H9 (cell line): ENCODE data around the gene DLST. TPM values are rescaled to one million over a fixed set of nuclear protein-coding genes. Genes with fewer than 3 reads are reported as not detected.

ENCODE experiments used
- DNase-seq: peaks from one replicate; pipeline ENCODE4 v3.0.0-alpha.2; 2017
- H2AFZ ChIP-seq: one replicate; pipeline ENCODE4 v1.6.1; 2013; ENCODE audit warnings: mild to moderate bottlenecking, low read length, control low read depth, moderate library complexity
- H2AK5ac ChIP-seq: 2 replicates; pipeline ENCODE4 v1.6.1; 2013; ENCODE audit warnings: low read length, control low read depth, mixed read lengths; ENCODE audit not compliant: insufficient read length
- H2BK120ac ChIP-seq: one replicate; pipeline ENCODE4 v1.6.1; 2013; ENCODE audit warnings: low read depth, mild to moderate bottlenecking, low read length, control low read depth, inconsistent platforms; ENCODE audit not compliant: poor library complexity, severe bottlenecking
- H2BK12ac ChIP-seq: 2 replicates; pipeline ENCODE4 v1.6.1; 2013; ENCODE audit warnings: low read length, control low read depth, mixed read lengths, low read depth; ENCODE audit not compliant: insufficient read length
- H2BK15ac ChIP-seq: 2 replicates; pipeline ENCODE4 v1.6.1; 2013; ENCODE audit warnings: low read depth, low read length, control low read depth
- H2BK20ac ChIP-seq: one replicate; pipeline ENCODE4 v1.6.1; 2013; ENCODE audit warnings: low read depth, mild to moderate bottlenecking, low read length, control low read depth, inconsistent platforms; ENCODE audit not compliant: poor library complexity, severe bottlenecking
- H2BK5ac ChIP-seq: 2 replicates; pipeline ENCODE4 v1.6.1; 2013; ENCODE audit warnings: low read length, control low read depth, mixed read lengths; ENCODE audit not compliant: insufficient read length
- H3K14ac ChIP-seq: 2 replicates; pipeline ENCODE4 v1.6.1; 2013; ENCODE audit warnings: low read length, control low read depth; ENCODE audit not compliant: insufficient read depth
- H3K18ac ChIP-seq: 2 replicates; pipeline ENCODE4 v1.6.1; 2013; ENCODE audit warnings: low read depth, mild to moderate bottlenecking, mixed read lengths, low read length, control low read depth; ENCODE audit not compliant: insufficient read length
- H3K23ac ChIP-seq: 2 replicates; pipeline ENCODE4 v1.6.1; 2013; ENCODE audit warnings: low read length, control low read depth, mixed read lengths, low read depth; ENCODE audit not compliant: insufficient read length
- H3K23me2 ChIP-seq: 2 replicates; pipeline ENCODE4 v1.6.1; 2013; ENCODE audit warnings: low read depth, mild to moderate bottlenecking, mixed read lengths, low read length, control low read depth; ENCODE audit not compliant: insufficient read length, poor library complexity, severe bottlenecking
- H3K27ac ChIP-seq: 2 replicates; pipeline ENCODE4 v1.5.1; 2013; ENCODE audit warnings: low read length, control low read depth, mixed read lengths, low read depth; ENCODE audit not compliant: insufficient read length
- H3K27me3 ChIP-seq: 2 replicates; pipeline ENCODE4 v1.6.1; 2013; ENCODE audit warnings: low read length, control low read depth, inconsistent platforms; ENCODE audit not compliant: insufficient read depth
- H3K4ac ChIP-seq: 2 replicates; pipeline ENCODE4 v1.6.1; 2013; ENCODE audit warnings: low read depth, mild to moderate bottlenecking, control low read depth, inconsistent platforms, low read length, moderate library complexity
- H3K4me1 ChIP-seq: 2 replicates; pipeline ENCODE4 v1.6.1; 2013; ENCODE audit warnings: low read length, control low read depth, inconsistent platforms; ENCODE audit not compliant: insufficient read depth
- H3K4me2 ChIP-seq: 2 replicates; pipeline ENCODE4 v1.6.1; 2013; ENCODE audit warnings: low read length, control low read depth, mixed read lengths; ENCODE audit not compliant: insufficient read length, insufficient read depth
- H3K56ac ChIP-seq: 2 replicates; pipeline ENCODE4 v1.6.1; 2013; ENCODE audit warnings: low read depth, mild to moderate bottlenecking, mixed read lengths, low read length, control low read depth; ENCODE audit not compliant: insufficient read length
- H3K79me1 ChIP-seq: 2 replicates; pipeline ENCODE4 v1.6.1; 2013; ENCODE audit warnings: low read depth, mild to moderate bottlenecking, moderate library complexity, low read length, control low read depth, inconsistent platforms; ENCODE audit not compliant: insufficient read depth, poor library complexity, severe bottlenecking
- H3K79me2 ChIP-seq: 2 replicates; pipeline ENCODE4 v1.6.1; 2013; ENCODE audit warnings: low read length, control low read depth, inconsistent platforms; ENCODE audit not compliant: insufficient read depth
- H3K9ac ChIP-seq: 2 replicates; pipeline ENCODE4 v1.6.1; 2013; ENCODE audit warnings: low read length, control low read depth, mixed read lengths; ENCODE audit not compliant: insufficient read length; ENCODE audit errors: extremely low read depth
- H3K9me3 ChIP-seq: one replicate; pipeline ENCODE4 v1.6.1; 2013; ENCODE audit warnings: low read depth, low read length, inconsistent platforms; ENCODE audit not compliant: control insufficient read depth
- H3T11ph ChIP-seq: one replicate; pipeline ENCODE4 v1.6.1; 2013; ENCODE audit warnings: mild to moderate bottlenecking, low read length, control low read depth, inconsistent platforms
- H4K20me1 ChIP-seq: one replicate; pipeline ENCODE4 v1.6.1; 2013; ENCODE audit not compliant: control insufficient read depth, insufficient read length, insufficient read depth
- H4K5ac ChIP-seq: 2 replicates; pipeline ENCODE4 v1.6.1; 2013; ENCODE audit warnings: low read depth, mild to moderate bottlenecking, mixed read lengths, low read length, control low read depth; ENCODE audit not compliant: insufficient read length
- H4K8ac ChIP-seq: replicated peaks from 2 replicates; pipeline ENCODE4 v1.6.1; 2013; ENCODE audit warnings: low read length, control low read depth, mixed read lengths, low read depth; ENCODE audit not compliant: insufficient read length
- H4K91ac ChIP-seq: 2 replicates; pipeline ENCODE4 v1.6.1; 2013; ENCODE audit warnings: low read depth, mild to moderate bottlenecking, moderate library complexity, mixed read lengths, low read length, control low read depth; ENCODE audit not compliant: insufficient read length
- H3K27ac Mint-ChIP-seq, 3 experiments: 2 replicates in 2 of 3; 3 replicates in 1 of 3; pipeline ENCODE4 v1.8.0; 2020 to 2021; ENCODE audit warnings: mixed read lengths in 3 of 3, mild to moderate bottlenecking in 1 of 3, moderate library complexity in 1 of 3
- H3K27me3 Mint-ChIP-seq: 2 replicates; pipeline ENCODE4 v1.8.0; 2021; ENCODE audit warnings: low read depth, mild to moderate bottlenecking, moderate library complexity, mixed read lengths
- H3K36me3 Mint-ChIP-seq, 3 experiments: 2 replicates in 2 of 3; 3 replicates in 1 of 3; pipeline ENCODE4 v1.8.0; 2020 to 2021; ENCODE audit warnings: low read depth in 3 of 3, mixed read lengths in 3 of 3; ENCODE audit not compliant: insufficient read depth in 1 of 3
- H3K4me1 Mint-ChIP-seq, 2 experiments: 2 replicates each; pipeline ENCODE4 v1.8.0; 2020; ENCODE audit warnings: mixed read lengths in 2 of 2
- H3K4me3 Mint-ChIP-seq, 2 experiments: 2 replicates in 1 of 2; 3 replicates in 1 of 2; pipeline ENCODE4 v1.8.0; 2020 to 2021; ENCODE audit warnings: mild to moderate bottlenecking in 2 of 2, mixed read lengths in 2 of 2, moderate library complexity in 1 of 2
- H3K9me3 Mint-ChIP-seq, 2 experiments: 2 replicates in 1 of 2; 3 replicates in 1 of 2; pipeline ENCODE4 v1.8.0; 2020; ENCODE audit warnings: mild to moderate bottlenecking in 2 of 2, mixed read lengths in 2 of 2, moderate library complexity in 1 of 2
- WGBS: extraction: QIAGEN DNeasy Blood & Tissue Kit; methylation state at CpG from one replicate; pipeline ENCODE4 v1.1.7; 2013; ENCODE audit warnings: missing lambda C conversion rate, low lambda C conversion rate, mixed read lengths; ENCODE audit not compliant: insufficient read length; ENCODE audit errors: extremely low coverage; 5-methylcytosine and 5-hydroxymethylcytosine counted together
- total RNA-seq: library from RNA; stranded (reverse); gene quantifications from 2 replicates; pipeline ENCODE4 v1.2.1, GENCODE V29; 2021
- TF ChIP-seq, protein P1 (sequence below): fragments of 200-600 bp; sonication (generic); conservative IDR thresholded peaks from 3 replicates; pipeline ENCODE4 v1.8.0; 2021; ENCODE audit warnings: antibody characterized with exemption, mild to moderate bottlenecking

DLST gene
- total RNA-seq, 1 experiment from 2014 or later: 116 TPM

- no peak overlapping the region for H3K4ac ChIP-seq
- H3K79me2 ChIP-seq: no peaks in the 10 kb centered on the region
- no peaks in the 10 kb centered on the region; the same call in 1 of the 2 replicates for H3K27me3 Mint-ChIP-seq
- no peak overlapping the region for H3K27ac ChIP-seq
- H2BK120ac ChIP-seq: no peak overlapping the region
- no peak overlapping the region for H2BK5ac ChIP-seq
- H3K9me3 Mint-ChIP-seq: no peaks in the 10 kb centered on the region
- no peak for DNase-seq
- no peak overlapping the region for H3K9ac ChIP-seq
- no peak overlapping the region for H3K4me3 Mint-ChIP-seq
- H3K14ac ChIP-seq: no peak overlapping the region
- WGBS: no CpG with 5 or more reads among the region's 5 CpGs
- H4K91ac ChIP-seq: no peak overlapping the region
- H3K27ac Mint-ChIP-seq: peak overlapping the region in 2 of 3 experiments; percentile 9 to 77; a peak in 4 of 7 replicates
- no peaks in the 10 kb centered on the region; the same call in 1 of the 2 replicates for H3K4me1 ChIP-seq
- H3K23me2 ChIP-seq: no peaks in the 10 kb centered on the region
- peaks cover 1 to 3% of the 10 kb centered on the region in 2 experiments; a peak in 2 of 4 replicates for H3K4me1 Mint-ChIP-seq
- no peak overlapping the region for H2AFZ ChIP-seq
- H2AK5ac ChIP-seq: no peak overlapping the region
- H2BK12ac ChIP-seq: no peak overlapping the region
- no peaks in the 10 kb centered on the region for H3K9me3 ChIP-seq
- no peak overlapping the region for H3K56ac ChIP-seq
- H3K23ac ChIP-seq: no peak overlapping the region
- H4K5ac ChIP-seq: no peak overlapping the region
- no peak overlapping the region for H3K18ac ChIP-seq
- no peak overlapping the region for H2BK15ac ChIP-seq
- no peaks in the 10 kb centered on the region for H3K27me3 ChIP-seq
- H3K36me3 Mint-ChIP-seq: peaks cover 0 to 6% (median 0%) of the 10 kb centered on the region in 3 experiments; a peak in 2 of 7 replicates
- no peak overlapping the region for H4K8ac ChIP-seq
- TF ChIP-seq, protein P1, sequence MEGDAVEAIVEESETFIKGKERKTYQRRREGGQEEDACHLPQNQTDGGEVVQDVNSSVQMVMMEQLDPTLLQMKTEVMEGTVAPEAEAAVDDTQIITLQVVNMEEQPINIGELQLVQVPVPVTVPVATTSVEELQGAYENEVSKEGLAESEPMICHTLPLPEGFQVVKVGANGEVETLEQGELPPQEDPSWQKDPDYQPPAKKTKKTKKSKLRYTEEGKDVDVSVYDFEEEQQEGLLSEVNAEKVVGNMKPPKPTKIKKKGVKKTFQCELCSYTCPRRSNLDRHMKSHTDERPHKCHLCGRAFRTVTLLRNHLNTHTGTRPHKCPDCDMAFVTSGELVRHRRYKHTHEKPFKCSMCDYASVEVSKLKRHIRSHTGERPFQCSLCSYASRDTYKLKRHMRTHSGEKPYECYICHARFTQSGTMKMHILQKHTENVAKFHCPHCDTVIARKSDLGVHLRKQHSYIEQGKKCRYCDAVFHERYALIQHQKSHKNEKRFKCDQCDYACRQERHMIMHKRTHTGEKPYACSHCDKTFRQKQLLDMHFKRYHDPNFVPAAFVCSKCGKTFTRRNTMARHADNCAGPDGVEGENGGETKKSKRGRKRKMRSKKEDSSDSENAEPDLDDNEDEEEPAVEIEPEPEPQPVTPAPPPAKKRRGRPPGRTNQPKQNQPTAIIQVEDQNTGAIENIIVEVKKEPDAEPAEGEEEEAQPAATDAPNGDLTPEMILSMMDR: no peak
- H4K20me1 ChIP-seq: no peaks in the 10 kb centered on the region
- H2BK20ac ChIP-seq: no peak overlapping the region
- no peak overlapping the region for H3T11ph ChIP-seq
- H3K79me1 ChIP-seq: no peaks in the 10 kb centered on the region
- no peak overlapping the region for H3K4me2 ChIP-seq
Measured at GRCh38 chr14:74917178-74917543, 35.4 kb downstream of the DLST start.
